Right lobe of liver (tissue), 6 donors: ENCODE results near the gene RTP3. TPM values are rescaled to one million over a fixed set of nuclear protein-coding genes. Genes with fewer than 3 reads are reported as not detected.
A peak's percentile ranks its signal among the peaks of the same experiment; 100 is the strongest.

ENCODE experiments used
- ATAC-seq, 4 donors: fragments of 200-7000 bp; cut with Tn5 transposase; one replicate each; pipeline ENCODE4 v1.9.1; 2020; ENCODE audit warnings: mild to moderate bottlenecking in 4 of 4, moderate library complexity in 4 of 4
- DNase-seq, 3 donors: peaks; one replicate each; pipeline ENCODE4 v3.0.0-alpha.2; 2020
- H3K27ac ChIP-seq, 3 donors: fragments of 200-600 bp; one replicate each; pipeline ENCODE4 v1.8.0; 2022
- H3K27me3 ChIP-seq, 2 donors: fragments of 200-600 bp; one replicate each; pipeline ENCODE4 v1.8.0; 2022
- H3K36me3 ChIP-seq, 4 donors: fragments of 200-600 bp; sonication (generic) in 1 of 4; one replicate each; pipeline versions ENCODE4 v1.5.1 to v1.8.0; 2017 to 2022; ENCODE audit warnings: control low read depth in 1 of 4
- H3K4me1 ChIP-seq, 4 donors: fragments of 200-600 bp; sonication (generic) in 1 of 4; one replicate each; pipeline versions ENCODE4 v1.5.1 to v1.8.0; 2017 to 2022; ENCODE audit warnings: control low read depth in 1 of 4
- H3K4me3 ChIP-seq, 3 donors: fragments of 200-600 bp; one replicate each; pipeline ENCODE4 v1.8.0; 2022
- H3K9me3 ChIP-seq, 4 donors: fragments of 200-600 bp; sonication (generic) in 1 of 4; one replicate each; pipeline versions ENCODE4 v1.5.1 to v1.8.0; 2017 to 2022; ENCODE audit warnings: control low read depth in 1 of 4
- CTCF ChIP-seq, 4 donors: fragments of 200-600 bp in 3 of 4; fragments of 450-650 bp in 1 of 4; IDR thresholded peaks; one replicate each; pipeline versions ENCODE4 v1.5.1 to v1.8.0; 2016 to 2022; ENCODE audit warnings: antibody characterized with exemption in 4 of 4, mild to moderate bottlenecking in 2 of 4
- POLR2A ChIP-seq: fragments of 450-650 bp; IDR thresholded peaks from one replicate; pipeline ENCODE4 v1.6.1; 2017; ENCODE audit warnings: antibody characterized with exemption, mild to moderate bottlenecking
- WGBS: methylation state at CpG from one replicate; pipeline ENCODE4 v1.1.6; 2018; ENCODE audit warnings: low coverage, low lambda C conversion rate; ENCODE audit not compliant: insufficient coverage; ENCODE audit errors: missing lambda C conversion rate; 5-methylcytosine and 5-hydroxymethylcytosine counted together
- intact Hi-C, 2 donors: fragments of 100-400 bp; cut with DNase I; formaldehyde crosslinking; loops; one replicate each; pipeline versions ENCODE4 v1.11.2 to v1.14.1; 2022
- long read RNA-seq: library from polyadenylated mRNA; unstranded; transcript quantifications from one replicate; pipeline ENCODE4 v2.0.0, GENCODE V29; 2019
- total RNA-seq, 6 experiments: library from RNA; depleted of rRNA in 2 of 6; stranded (reverse); fragments of >200 nt in 2 of 6; fragmentation: NEBNext Ultra II Directional in 3 of 6; extraction: Animal tissue kit (Norgen Biotek cat#: 25700) in 3 of 6; gene quantifications; one replicate each; pipeline versions ENCODE4 v1.1.0 to v1.2.4, GENCODE V29; 2016 to 2023
- donor health status: DM: no; HTN: yes; CAD: no.
- donor health status: DM: no; HTN: no; CAD: no.
- donor health status: DM: no; HTN: no; CAD: no.
- donor health status: DM: no; HTN: yes; CAD: no.
- donor health status: DM: no; HTN: yes; CAD: no.

RTP3 gene
- total RNA-seq = 10 to 100 TPM; 12.2 to 29.0 (median 20.9) TPM
- long read RNA-seq, transcript RTP3-201 (2 exons, 1,321 nt) = major isoform, 22 of 23 reads
- long read RNA-seq, partial matches to known transcripts = 0 of 23 reads
- long read RNA-seq, other reads (novel, unspliced or antisense) = 1 of 23 reads

GRCh38 chr3:46497556-46498265, at the start of gene RTP3:
TSS of gene RTP3 (plus strand) at chr3:46497976. CDS start at chr3:46498063, 87 bp downstream.
- no peaks in the 10 kb centered on the region for H3K36me3 ChIP-seq
- peak; percentile 50 to 83 (median 62) for ATAC-seq
- intact Hi-C loops = no loop called here
- no peak for TF ChIP-seq POLR2A
- no peak for TF ChIP-seq CTCF (IDR thresholded peaks at IDR 0.05)
- 25% methylated on average over 6 of the region's 9 CpGs for WGBS
- peak within 1 kb of the TSS; percentile 46 to 79 (median 70) for H3K4me3 ChIP-seq
- DNase-seq = peak; percentile 46 to 87 (median 76)
- no peaks in the 10 kb centered on the region for H3K27me3 ChIP-seq
- H3K27ac ChIP-seq = peak within 1 kb of the TSS; percentile 37 to 76 (median 60)
- H3K4me1 ChIP-seq = peaks cover 0 to 49% (median 17%) of the 10 kb centered on the region in 4 donors
- no peaks in the 10 kb centered on the region for H3K9me3 ChIP-seq

GRCh38 chr3:46448721-46449120, 49.1 kb upstream of the RTP3 start:
- Histone ChIP-seq H3K27me3 (no peaks in the 10 kb centered on the region), H3K4me1 (no peaks in the 10 kb centered on the region), H3K36me3 (no peaks in the 10 kb centered on the region), H3K27ac (no peak overlapping the region), H3K4me3 (no peak overlapping the region), H3K9me3 (no peaks in the 10 kb centered on the region)
- DNase-seq (no peak), ATAC-seq (peak in 1 of 4 donors; percentile 15)
- intact Hi-C loops = no loop called here
- 53% methylated on average over 2 of the region's 17 CpGs for WGBS
- no peak for TF ChIP-seq POLR2A
- TF ChIP-seq CTCF (IDR thresholded peaks at IDR 0.05) = no peak

- Histone ChIP-seq H3K4me1 (no peaks in the 10 kb centered on the region), H3K9me3 (no peaks in the 10 kb centered on the region), H3K27ac (no peak overlapping the region), H3K4me3 (no peak overlapping the region), H3K27me3 (no peaks in the 10 kb centered on the region), H3K36me3 (no peaks in the 10 kb centered on the region)
- ATAC-seq (no peak), DNase-seq (no peak)
- intact Hi-C loops = no loop called here
- no peak for TF ChIP-seq POLR2A
- TF ChIP-seq CTCF (IDR thresholded peaks at IDR 0.05) = peak; percentile 27 to 55 (median 44)
- 49% methylated on average over 9 of the region's 14 CpGs for WGBS
These were observed 47.8 kb upstream of the RTP3 start for GRCh38 chr3:46449755-46450552.

GRCh38 chr3:46453526-46454208, 44.1 kb upstream of the RTP3 start:
- H3K9me3 ChIP-seq = no peaks in the 10 kb centered on the region
- no peaks in the 10 kb centered on the region for H3K27me3 ChIP-seq
- no peak overlapping the region for H3K27ac ChIP-seq
- ATAC-seq (no peak), DNase-seq (no peak)
- TF ChIP-seq CTCF (IDR thresholded peaks at IDR 0.05) (no peak), POLR2A (no peak)
- 57% methylated on average over 4 of the region's 7 CpGs for WGBS
- no peak overlapping the region for H3K4me3 ChIP-seq
- no peaks in the 10 kb centered on the region for H3K4me1 ChIP-seq
- intact Hi-C loops = no loop called here
- H3K36me3 ChIP-seq = no peaks in the 10 kb centered on the region
